SK-N-SH (cell line): ENCODE results near the gene FAM184B. TPM values are rescaled to one million over a fixed set of nuclear protein-coding genes. Genes with fewer than 3 reads are reported as not detected.

Experiments
- CTCF ChIA-PET: fragments of 300-600, 350-600 bp; formaldehyde crosslinking; extraction: SDS; loops from one replicate; lab custom pipeline; 2021; lab: Yijun Ruan, JAX
- POLR2A ChIA-PET: fragments of 350-600 bp; sonication (Branson Sonifier 250); formaldehyde crosslinking; extraction: SDS; loops from one replicate; lab custom pipeline; 2020; ENCODE audit warnings: antibody characterized with exemption, inconsistent platforms; lab: Yijun Ruan, JAX
- DNase-seq: peaks from one replicate; pipeline ENCODE4 v3.0.0; 2012
- H2AFZ ChIP-seq: fragments of 200-600 bp; sonication (generic); 2 replicates; pipeline ENCODE4 v1.8.1; 2016; ENCODE audit warnings: antibody characterized with exemption, mild to moderate bottlenecking, low read depth
- H3F3A ChIP-seq: fragments of 200-600 bp; sonication (generic); replicated peaks from 2 replicates; pipeline ENCODE3; 2016; ENCODE audit warnings: antibody characterized with exemption, mild to moderate bottlenecking; ENCODE audit not compliant: insufficient read depth
- H3K27ac ChIP-seq, 2 experiments: fragments of 200-500 bp in 1 of 2; fragments of 200-600 bp in 1 of 2; sonication (Bioruptor generic) in 1 of 2; sonication (generic), shearing (Covaris generic) in 1 of 2; 2 replicates each; pipeline versions ENCODE4 v1.5.1 to v1.6.1; 2014 to 2016; ENCODE audit warnings: low read depth in 2 of 2, inconsistent platforms in 1 of 2, low read length in 1 of 2, mild to moderate bottlenecking in 1 of 2, mixed read lengths in 1 of 2
- H3K27me3 ChIP-seq: fragments of 200-600 bp; sonication (generic), shearing (Covaris generic); 2 replicates; pipeline ENCODE4 v1.6.1; 2016; ENCODE audit warnings: mixed run types; ENCODE audit not compliant: insufficient read depth
- H3K36me3 ChIP-seq, 2 experiments: fragments of 200-500 bp in 1 of 2; fragments of 200-600 bp in 1 of 2; sonication (Bioruptor generic) in 1 of 2; sonication (generic) in 1 of 2; replicated peaks in 1 of 2; 2 replicates each; pipeline versions ENCODE3 to v1.5.1; 2014 to 2016; ENCODE audit warnings: low read length in 1 of 2, mild to moderate bottlenecking in 1 of 2; ENCODE audit not compliant: insufficient read depth in 2 of 2, control insufficient read depth in 1 of 2
- H3K4me1 ChIP-seq, 2 experiments: fragments of 200-500 bp in 1 of 2; fragments of 200-600 bp in 1 of 2; sonication (Bioruptor generic) in 1 of 2; sonication (generic), shearing (Covaris generic) in 1 of 2; 2 replicates each; pipeline versions ENCODE4 v1.5.1 to v1.6.1; 2014 to 2016; ENCODE audit warnings: low read depth in 1 of 2, low read length in 1 of 2, mixed run types in 1 of 2; ENCODE audit not compliant: insufficient read depth in 2 of 2, control insufficient read depth in 1 of 2
- H3K4me2 ChIP-seq: fragments of 200-600 bp; sonication (generic), shearing (Covaris generic); 2 replicates; pipeline ENCODE4 v1.6.1; 2017; ENCODE audit warnings: mixed run types
- H3K4me3 ChIP-seq, 2 experiments: fragments of 200-500 bp in 1 of 2; fragments of 200-600 bp in 1 of 2; sonication (Bioruptor generic) in 1 of 2; sonication (generic), shearing (Covaris generic) in 1 of 2; 2 replicates each; pipeline versions ENCODE4 v1.5.1 to v1.8.1; 2014 to 2016; ENCODE audit warnings: low read depth in 2 of 2, inconsistent platforms in 1 of 2, low read length in 1 of 2, mild to moderate bottlenecking in 1 of 2, mixed read lengths in 1 of 2, moderate library complexity in 1 of 2
- H3K79me2 ChIP-seq: fragments of 200-600 bp; sonication (generic); 2 replicates; pipeline ENCODE4 v1.8.1; 2017; ENCODE audit warnings: mild to moderate bottlenecking; ENCODE audit not compliant: insufficient read depth
- H3K9ac ChIP-seq: fragments of 200-600 bp; sonication (generic); 2 replicates; pipeline ENCODE4 v1.6.1; 2017; ENCODE audit warnings: mixed run types
- H3K9me2 ChIP-seq: fragments of 200-600 bp; sonication (generic); 2 replicates; pipeline ENCODE4 v1.6.1; 2017; ENCODE audit warnings: mixed run types
- H3K9me3 ChIP-seq: fragments of 200-600 bp; sonication (generic); 2 replicates; pipeline ENCODE4 v1.6.1; 2017; ENCODE audit warnings: mixed run types, mild to moderate bottlenecking, moderate library complexity
- H4K20me1 ChIP-seq: fragments of 200-600 bp; sonication (generic); 2 replicates; pipeline ENCODE4 v1.6.1; 2017; ENCODE audit warnings: mild to moderate bottlenecking, mixed run types; ENCODE audit not compliant: insufficient read depth
- CHD2 ChIP-seq: fragments of 150-350 bp; IDR thresholded peaks from 2 replicates; pipeline ENCODE4 v1.6.1; 2018; ENCODE audit warnings: low read length; ENCODE audit not compliant: partially characterized antibody
- ELF1 ChIP-seq: IDR thresholded peaks from 2 replicates; pipeline ENCODE4 v1.4.0; 2012
- EP300 ChIP-seq, 2 experiments: IDR thresholded peaks; 2 replicates each; pipeline versions ENCODE4 v1.4.0 to v1.6.1; 2012; ENCODE audit warnings: borderline replicate concordance in 1 of 2, low read depth in 1 of 2, low read length in 1 of 2
- EZH2phosphoT487 ChIP-seq: fragments of 200-600 bp; sonication (generic); IDR thresholded peaks from 2 replicates; pipeline ENCODE4 v1.6.1; 2017; ENCODE audit warnings: low read depth, mixed run types, mild to moderate bottlenecking, antibody characterized with exemption, moderate library complexity, borderline replicate concordance
- FOSL2 ChIP-seq: IDR thresholded peaks from 2 replicates; pipeline ENCODE4 v1.4.0; 2012; ENCODE audit warnings: low read depth, mild to moderate bottlenecking, moderate library complexity, borderline replicate concordance
- FOXM1 ChIP-seq: IDR thresholded peaks from 2 replicates; pipeline ENCODE4 v1.4.0; 2012; ENCODE audit warnings: low read depth, mild to moderate bottlenecking
- GABPA ChIP-seq: IDR thresholded peaks from 2 replicates; pipeline ENCODE4 v1.4.0; 2012; ENCODE audit warnings: low read depth, mild to moderate bottlenecking
- GATA2 ChIP-seq: sonication (generic); formaldehyde crosslinking; IDR thresholded peaks from 2 replicates; pipeline ENCODE4 v1.5.0; 2020; ENCODE audit warnings: mild to moderate bottlenecking, missing genetic modification reagents
- MAX ChIP-seq: IDR thresholded peaks from 2 replicates; pipeline ENCODE4 v1.4.0; 2012; ENCODE audit warnings: low read depth
- MXI1 ChIP-seq: IDR thresholded peaks from 2 replicates; pipeline ENCODE4 v1.6.1; 2012; ENCODE audit warnings: mild to moderate bottlenecking, low read depth, low read length, improper control_type of control experiment
- NFIC ChIP-seq: IDR thresholded peaks from 2 replicates; pipeline ENCODE4 v1.4.0; 2012; ENCODE audit warnings: borderline replicate concordance
- NRF1 ChIP-seq: IDR thresholded peaks from 2 replicates; pipeline ENCODE4 v1.6.1; 2012; ENCODE audit warnings: low read depth, mild to moderate bottlenecking, low read length
- PBX3 ChIP-seq: IDR thresholded peaks from 2 replicates; pipeline ENCODE4; 2012
- POLR2AphosphoS5 ChIP-seq: IDR thresholded peaks from 2 replicates; pipeline ENCODE4 v1.6.1; 2012; ENCODE audit warnings: low read depth, low read length
- RAD21 ChIP-seq: IDR thresholded peaks from 2 replicates; pipeline ENCODE4 v1.6.1; 2012; ENCODE audit warnings: mild to moderate bottlenecking, low read length
- RCOR1 ChIP-seq: fragments of 150-350 bp; IDR thresholded peaks from 2 replicates; pipeline ENCODE4 v1.6.1; 2017; ENCODE audit warnings: antibody characterized with exemption, low read length
- RFX5 ChIP-seq: IDR thresholded peaks from 2 replicates; pipeline ENCODE4 v1.6.1; 2012; ENCODE audit warnings: mild to moderate bottlenecking, improper control_type of control experiment, low read length
- SIN3A ChIP-seq: IDR thresholded peaks from 2 replicates; pipeline ENCODE4 v1.6.1; 2012; ENCODE audit warnings: low read depth, mild to moderate bottlenecking, low read length, moderate library complexity, borderline replicate concordance
- SMC3 ChIP-seq: IDR thresholded peaks from 2 replicates; pipeline ENCODE4 v1.6.1; 2012; ENCODE audit warnings: low read depth, low read length, improper control_type of control experiment
- TAF1 ChIP-seq: IDR thresholded peaks from 2 replicates; pipeline ENCODE4 v1.6.1; 2012; ENCODE audit warnings: low read depth, mild to moderate bottlenecking, low read length, moderate library complexity, borderline replicate concordance
- TCF12 ChIP-seq: IDR thresholded peaks from 2 replicates; pipeline ENCODE4 v1.4.0; 2012
- TEAD4 ChIP-seq: IDR thresholded peaks from 2 replicates; pipeline ENCODE4 v1.4.0; 2012; ENCODE audit warnings: mild to moderate bottlenecking, borderline replicate concordance; ENCODE audit not compliant: insufficient read depth
- USF2 ChIP-seq: fragments of 150-350 bp; IDR thresholded peaks from 2 replicates; pipeline ENCODE4 v1.6.1; 2017; ENCODE audit warnings: antibody characterized with exemption, low read length, low read depth, borderline replicate concordance
- YY1 ChIP-seq: IDR thresholded peaks from 2 replicates; pipeline ENCODE4 v1.4.0; 2012; ENCODE audit warnings: low read depth, mild to moderate bottlenecking
- WGBS: methylation state at CpG from one replicate; pipeline ENCODE4 v1.1.6; 2017; ENCODE audit warnings: low lambda C conversion rate; 5-methylcytosine and 5-hydroxymethylcytosine counted together
- polyA plus RNA-seq, 3 experiments: library from polyadenylated mRNA; depleted of rRNA; stranded (reverse); fragments of >200 nt; gene quantifications; 2 replicates each; pipeline ENCODE4 v1.2.3, GENCODE V29; 2012
- TF ChIP-seq, protein P1 (sequence below): IDR thresholded peaks from 2 replicates; pipeline ENCODE4 v1.4.0; 2012; ENCODE audit warnings: low read depth, borderline replicate concordance

The FAM184B gene
- polyA plus RNA-seq, 1 of the 3 experiments (the other 2 are of a cell fraction): not detected

DNA sequence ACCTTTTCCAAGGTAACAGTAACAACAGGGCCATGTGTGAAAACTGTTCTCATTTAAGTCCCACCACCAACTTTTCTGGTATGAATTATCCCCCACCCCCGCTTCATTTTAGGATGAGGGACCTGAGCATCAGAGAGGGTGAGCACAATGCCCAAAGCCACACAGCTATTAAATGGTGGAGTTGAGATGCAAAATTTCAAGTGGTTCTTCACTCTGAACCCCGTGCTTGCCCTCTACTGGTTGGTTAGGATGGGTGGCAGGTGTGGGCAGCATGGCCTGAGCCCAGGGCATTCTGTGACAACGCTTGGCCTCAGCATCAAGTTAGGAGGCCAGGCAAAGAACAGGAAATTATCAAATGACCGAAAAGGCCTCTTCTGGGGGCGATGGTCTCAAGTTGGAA lies 133.5 kb downstream of the FAM184B start:
- no peaks in the 10 kb centered on the region for H3K79me2 ChIP-seq
- CTCF ChIA-PET: interaction anchor here (1.3 to 1.6 kb wide), 2 partner anchors 10 to 12 kb away, joined by 5 to 10 read pairs; no protein-coding TSS in a partner anchor
- H3K9me2 ChIP-seq: no peaks in the 10 kb centered on the region
- TF ChIP-seq NRF1 (no peak), TEAD4 (no peak), RFX5 (no peak), GATA2 (CRISPR knock-in tag) (no peak), NFIC (no peak), PBX3 (no peak), POLR2AphosphoS5 (no peak)
- TF ChIP-seq, protein P1, sequence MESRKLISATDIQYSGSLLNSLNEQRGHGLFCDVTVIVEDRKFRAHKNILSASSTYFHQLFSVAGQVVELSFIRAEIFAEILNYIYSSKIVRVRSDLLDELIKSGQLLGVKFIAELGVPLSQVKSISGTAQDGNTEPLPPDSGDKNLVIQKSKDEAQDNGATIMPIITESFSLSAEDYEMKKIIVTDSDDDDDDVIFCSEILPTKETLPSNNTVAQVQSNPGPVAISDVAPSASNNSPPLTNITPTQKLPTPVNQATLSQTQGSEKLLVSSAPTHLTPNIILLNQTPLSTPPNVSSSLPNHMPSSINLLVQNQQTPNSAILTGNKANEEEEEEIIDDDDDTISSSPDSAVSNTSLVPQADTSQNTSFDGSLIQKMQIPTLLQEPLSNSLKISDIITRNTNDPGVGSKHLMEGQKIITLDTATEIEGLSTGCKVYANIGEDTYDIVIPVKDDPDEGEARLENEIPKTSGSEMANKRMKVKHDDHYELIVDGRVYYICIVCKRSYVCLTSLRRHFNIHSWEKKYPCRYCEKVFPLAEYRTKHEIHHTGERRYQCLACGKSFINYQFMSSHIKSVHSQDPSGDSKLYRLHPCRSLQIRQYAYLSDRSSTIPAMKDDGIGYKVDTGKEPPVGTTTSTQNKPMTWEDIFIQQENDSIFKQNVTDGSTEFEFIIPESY: no peak
- TF ChIP-seq, all 33 proteins: peak for 0
- Histone ChIP-seq H3K4me1 (no peaks in the 10 kb centered on the region), H3K4me2 (no peak overlapping the region), H3K4me3 (no peak overlapping the region), H3K27me3 (no peaks in the 10 kb centered on the region), H3K9me3 (no peaks in the 10 kb centered on the region), H2AFZ (no peak overlapping the region), H3K9ac (no peak overlapping the region), H3K36me3 (no peaks in the 10 kb centered on the region), H3K27ac (no peak overlapping the region), H4K20me1 (no peaks in the 10 kb centered on the region), H3F3A (no peaks in the 10 kb centered on the region)
- WGBS: 73% methylated on average over 5 of the region's 5 CpGs
- POLR2A ChIA-PET: no interaction called here
- no peak for DNase-seq

GRCh38 chr4:17647176-17647806 lies 134.1 kb downstream of the FAM184B start:
- no peaks in the 10 kb centered on the region for H3K4me1 ChIP-seq
- H3K4me3 ChIP-seq: no peak overlapping the region
- H3K79me2 ChIP-seq: no peaks in the 10 kb centered on the region
- no peaks in the 10 kb centered on the region for H3K36me3 ChIP-seq
- no peaks in the 10 kb centered on the region for H3K9me3 ChIP-seq
- H2AFZ ChIP-seq: no peak overlapping the region
- no peak overlapping the region for H3K4me2 ChIP-seq
- ChIA-PET POLR2A (no interaction called here), CTCF (interaction anchor here (1.3 to 1.6 kb wide), 2 partner anchors 9 to 11 kb away, joined by 5 to 10 read pairs; no protein-coding TSS in a partner anchor)
- 70% methylated on average over 8 of the region's 9 CpGs for WGBS
- no peak overlapping the region for H3K27ac ChIP-seq
- no peaks in the 10 kb centered on the region for H3F3A ChIP-seq
- no peak overlapping the region for H3K9ac ChIP-seq
- no peaks in the 10 kb centered on the region for H4K20me1 ChIP-seq
- TF ChIP-seq FOSL2: no peak
- no peak for TF ChIP-seq RAD21
- no peak for TF ChIP-seq GABPA
- TF ChIP-seq TAF1: no peak
- TF ChIP-seq FOXM1: no peak
- TF ChIP-seq SMC3: no peak
- TF ChIP-seq SIN3A: no peak
- no peak for TF ChIP-seq NFIC
- TF ChIP-seq RFX5: no peak
- TF ChIP-seq YY1: no peak
- TF ChIP-seq TCF12: no peak
- TF ChIP-seq EP300 (IDR thresholded peaks at IDR 0.05; ENCODE audit: borderline replicate concordance in 1 of 2, low read depth in 1 of 2, low read length in 1 of 2): no peak
- no peak for TF ChIP-seq RCOR1
- no peak for TF ChIP-seq USF2
- TF ChIP-seq ELF1: no peak
- no peak for TF ChIP-seq MAX
- TF ChIP-seq MXI1: no peak
- no peak for TF ChIP-seq EZH2phosphoT487
- TF ChIP-seq CHD2: no peak
- H3K27me3 ChIP-seq: no peaks in the 10 kb centered on the region
- no peak for DNase-seq
- no peaks in the 10 kb centered on the region for H3K9me2 ChIP-seq
